HG02763 (cell line): ENCODE data around the gene SPATA31D3.
"Not testable (repeated sequence)": the region's sequence is repeated elsewhere in the genome, so short reads cannot be mapped to it uniquely, and the experiment has no call there.

Experiments used
- ATAC-seq: cut with Tn5 transposase; IDR thresholded peaks from one replicate; pipeline ENCODE4 v1.9.1; 2021; ENCODE audit warnings: mild to moderate bottlenecking, moderate library complexity; ENCODE audit not compliant: unreplicated experiment

SPATA31D3 gene

GRCh38 chr9:81943393-81943792 is at the start of gene SPATA31D3:
Gene SPATA31D3, plus strand, starts transcription at chr9:81943500. Its CDS starts 86 bp downstream, at chr9:81943586.
- ATAC-seq = not testable (repeated sequence)

DNA sequence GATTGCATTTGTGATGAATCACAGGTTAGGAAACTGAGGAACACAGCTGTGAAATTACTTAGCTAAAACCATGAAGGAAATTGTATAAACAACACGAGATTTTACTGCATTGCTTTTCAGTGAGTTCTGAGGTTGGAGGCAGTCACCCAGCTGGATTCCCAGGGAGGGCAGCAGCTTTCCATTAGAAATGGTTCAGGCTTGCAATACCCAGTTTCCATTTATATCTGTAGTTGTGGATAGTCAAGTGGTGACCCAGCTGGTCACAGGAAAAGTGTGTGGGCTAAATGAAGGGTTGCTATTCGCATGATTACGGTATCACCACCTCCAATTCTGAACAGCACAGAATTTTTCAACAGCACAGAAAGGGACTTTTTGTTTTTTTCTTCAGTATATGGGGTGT is 49.4 kb upstream of the SPATA31D3 start:
- ATAC-seq = no peak

- ATAC-seq = no peak
These were observed 48.4 kb upstream of the SPATA31D3 start for GRCh38 chr9:81894891-81895290.

DNA sequence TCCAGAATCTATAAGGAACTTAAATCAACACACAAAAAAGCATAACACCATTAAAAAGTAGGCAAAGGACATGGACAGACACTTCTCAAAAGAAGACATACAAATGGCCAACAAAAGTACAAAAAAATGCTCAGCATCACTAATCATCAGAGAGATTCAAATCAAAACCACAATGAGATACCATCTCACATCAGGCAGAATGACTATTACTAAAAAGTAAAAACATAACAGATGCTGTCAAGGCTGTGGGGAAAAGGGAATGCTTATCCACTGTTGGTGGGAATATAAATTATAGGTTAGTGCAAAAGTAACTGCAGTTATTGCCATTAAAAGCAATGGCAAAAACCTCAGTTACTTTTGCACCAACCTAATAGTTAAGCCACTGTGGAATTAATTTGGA is 47.2 kb upstream of the SPATA31D3 start:
- no peak for ATAC-seq

GRCh38 chr9:81898851-81899250 is 44.4 kb upstream of the SPATA31D3 start:
- ATAC-seq = no peak

DNA sequence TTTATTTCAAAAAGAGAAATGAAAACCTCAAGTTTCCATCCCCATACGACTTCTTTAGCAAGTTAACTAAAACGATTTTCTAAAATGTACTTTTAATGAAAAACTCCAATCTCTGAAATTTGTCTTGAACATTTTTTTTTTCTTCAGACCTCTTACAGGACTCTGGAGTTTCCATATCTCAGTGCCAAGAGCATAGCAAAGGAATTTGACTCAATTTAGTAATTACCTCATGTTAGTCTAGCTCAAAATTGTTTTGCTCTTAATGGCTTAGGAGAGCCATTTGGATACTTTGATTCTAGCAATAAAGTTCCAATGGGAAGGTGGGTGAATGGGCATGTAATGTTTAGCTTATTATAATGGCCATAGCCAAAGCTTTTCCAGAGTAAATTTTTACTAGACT is 41.1 kb upstream of the SPATA31D3 start:
- no peak for ATAC-seq

GRCh38 chr9:81902626-81903025 is 40.7 kb upstream of the SPATA31D3 start:
- no peak for ATAC-seq

DNA sequence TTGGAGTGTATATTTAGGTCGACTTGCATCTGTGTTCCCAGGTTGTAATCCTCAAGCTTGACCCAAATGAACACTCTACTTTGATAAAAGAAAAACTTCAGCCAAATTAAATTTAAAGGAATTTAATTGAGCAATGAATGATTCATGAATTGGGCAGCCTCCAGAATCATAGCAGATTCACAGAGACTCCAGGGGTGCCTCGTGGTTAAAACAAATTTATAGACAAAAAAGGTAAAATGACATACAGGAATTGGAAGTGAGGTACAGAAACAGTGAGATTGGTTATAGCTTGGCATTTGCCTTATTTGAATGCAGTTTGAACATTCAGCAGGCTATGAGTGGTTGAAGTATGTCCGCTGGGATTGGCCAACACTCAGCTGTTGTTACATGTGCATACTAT is 36.6 kb upstream of the SPATA31D3 start:
- no peak for ATAC-seq

- ATAC-seq = no peak
These were observed 31.2 kb upstream of the SPATA31D3 start for GRCh38 chr9:81912135-81912534.

DNA sequence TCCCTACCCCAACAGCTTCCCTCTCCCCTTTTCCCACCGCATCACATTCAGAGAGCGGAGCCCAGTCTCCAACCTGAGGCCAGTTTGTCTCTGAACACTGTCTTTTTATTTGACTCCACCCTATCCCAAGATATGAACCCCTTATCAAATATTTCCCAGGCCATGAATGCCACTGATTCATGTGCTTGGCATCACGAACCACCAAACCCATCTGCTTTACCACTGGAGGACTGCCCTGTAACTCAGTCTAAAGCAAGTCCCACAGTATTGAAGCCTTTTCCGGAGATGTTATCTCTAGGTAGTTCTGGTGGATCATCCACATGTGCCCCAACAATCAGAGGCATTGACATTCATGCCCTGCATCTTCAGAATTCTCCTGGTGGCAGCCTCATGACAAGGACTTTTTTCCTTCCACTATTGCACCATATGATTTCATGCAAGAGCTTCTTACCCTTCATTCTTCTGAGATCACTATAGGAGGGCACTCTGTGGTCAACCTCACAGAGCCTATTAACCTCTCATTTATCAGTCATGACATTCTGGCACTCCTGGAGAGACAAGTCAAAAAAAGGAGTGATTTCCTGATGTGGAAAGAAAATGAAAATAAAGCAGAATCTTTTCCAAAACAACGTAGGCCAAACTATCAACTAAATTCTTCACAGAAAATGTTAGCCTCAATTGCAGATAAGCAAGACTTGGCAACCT is 27.3 kb upstream of the SPATA31D3 start:
- no peak for ATAC-seq

GRCh38 chr9:81918507-81918906 is 24.8 kb upstream of the SPATA31D3 start:
- not testable (repeated sequence) for ATAC-seq

- not testable (repeated sequence) for ATAC-seq
These were observed 15.0 kb upstream of the SPATA31D3 start, which contains the start of gene SPATA31D4 for GRCh38 chr9:81928305-81928704. Gene SPATA31D4, plus strand, starts transcription at chr9:81928428. Its CDS starts 86 bp downstream, at chr9:81928514.

DNA sequence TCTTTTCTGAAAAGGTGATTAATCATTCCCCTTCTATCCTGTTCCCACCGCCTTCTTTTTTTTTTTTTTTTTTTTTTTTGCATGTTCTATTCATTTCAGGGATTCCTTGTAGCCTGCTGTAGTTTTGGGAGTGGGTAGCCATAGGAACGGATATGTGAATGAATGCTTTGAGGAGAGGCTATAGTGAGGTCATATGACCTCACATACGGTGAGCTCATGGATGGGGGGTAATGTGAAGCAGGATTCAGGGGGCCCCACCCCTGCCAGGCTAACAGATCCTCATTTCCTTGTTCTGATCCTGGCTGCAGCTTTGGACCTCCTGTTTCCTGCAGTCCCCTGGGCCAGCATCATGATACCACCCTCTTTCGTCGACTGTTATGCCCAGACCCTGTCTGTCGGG is 13.2 kb upstream of the SPATA31D3 start:
- not testable (repeated sequence) for ATAC-seq

DNA sequence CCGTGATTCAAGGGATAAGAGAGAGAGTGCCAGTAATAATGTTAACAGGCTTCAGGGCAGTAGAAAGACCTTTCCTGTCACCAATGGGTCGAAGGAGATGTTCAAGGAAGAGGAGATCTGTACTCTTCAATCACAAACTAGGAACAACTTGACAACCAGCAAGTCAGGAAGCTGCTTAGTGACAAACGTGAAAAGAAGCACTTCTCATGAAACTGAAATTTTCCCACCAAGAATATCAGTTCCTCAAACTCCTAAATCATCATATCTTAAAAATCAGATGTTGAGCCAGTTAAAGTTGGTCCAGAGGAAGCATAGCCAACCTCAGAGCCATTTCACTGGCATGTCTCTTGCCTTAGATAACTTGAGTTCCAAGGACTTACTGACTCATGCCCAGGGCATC is 9.8 kb upstream of the SPATA31D3 start:
- not testable (repeated sequence) for ATAC-seq

DNA sequence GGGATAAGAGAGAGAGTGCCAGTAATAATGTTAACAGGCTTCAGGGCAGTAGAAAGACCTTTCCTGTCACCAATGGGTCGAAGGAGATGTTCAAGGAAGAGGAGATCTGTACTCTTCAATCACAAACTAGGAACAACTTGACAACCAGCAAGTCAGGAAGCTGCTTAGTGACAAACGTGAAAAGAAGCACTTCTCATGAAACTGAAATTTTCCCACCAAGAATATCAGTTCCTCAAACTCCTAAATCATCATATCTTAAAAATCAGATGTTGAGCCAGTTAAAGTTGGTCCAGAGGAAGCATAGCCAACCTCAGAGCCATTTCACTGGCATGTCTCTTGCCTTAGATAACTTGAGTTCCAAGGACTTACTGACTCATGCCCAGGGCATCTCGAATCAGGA is 5.3 kb downstream of the SPATA31D3 start:
- not testable (repeated sequence) for ATAC-seq

- ATAC-seq = no peak
These were observed 9.8 kb downstream of the SPATA31D3 start for GRCh38 chr9:81953096-81953495.

DNA sequence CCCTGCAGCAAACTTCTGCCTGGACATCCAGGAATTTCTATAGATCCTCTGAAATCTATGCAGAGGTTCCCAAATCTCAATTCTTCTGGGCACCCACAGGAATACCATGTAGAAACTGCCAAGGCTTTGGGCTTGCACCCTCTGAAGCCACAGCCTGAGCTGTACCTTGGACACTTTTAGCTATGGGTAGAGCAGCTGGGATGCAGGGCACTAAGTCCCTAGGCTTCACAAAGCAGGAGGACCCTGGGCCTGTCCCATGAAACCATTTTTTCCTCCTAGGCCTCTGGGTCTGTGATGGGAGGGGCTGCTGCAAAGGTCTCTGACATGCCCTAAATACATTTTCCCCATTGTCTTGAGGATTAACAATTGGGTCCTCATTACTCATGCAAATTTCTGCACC is 12.3 kb downstream of the SPATA31D3 start:
- no peak for ATAC-seq

DNA sequence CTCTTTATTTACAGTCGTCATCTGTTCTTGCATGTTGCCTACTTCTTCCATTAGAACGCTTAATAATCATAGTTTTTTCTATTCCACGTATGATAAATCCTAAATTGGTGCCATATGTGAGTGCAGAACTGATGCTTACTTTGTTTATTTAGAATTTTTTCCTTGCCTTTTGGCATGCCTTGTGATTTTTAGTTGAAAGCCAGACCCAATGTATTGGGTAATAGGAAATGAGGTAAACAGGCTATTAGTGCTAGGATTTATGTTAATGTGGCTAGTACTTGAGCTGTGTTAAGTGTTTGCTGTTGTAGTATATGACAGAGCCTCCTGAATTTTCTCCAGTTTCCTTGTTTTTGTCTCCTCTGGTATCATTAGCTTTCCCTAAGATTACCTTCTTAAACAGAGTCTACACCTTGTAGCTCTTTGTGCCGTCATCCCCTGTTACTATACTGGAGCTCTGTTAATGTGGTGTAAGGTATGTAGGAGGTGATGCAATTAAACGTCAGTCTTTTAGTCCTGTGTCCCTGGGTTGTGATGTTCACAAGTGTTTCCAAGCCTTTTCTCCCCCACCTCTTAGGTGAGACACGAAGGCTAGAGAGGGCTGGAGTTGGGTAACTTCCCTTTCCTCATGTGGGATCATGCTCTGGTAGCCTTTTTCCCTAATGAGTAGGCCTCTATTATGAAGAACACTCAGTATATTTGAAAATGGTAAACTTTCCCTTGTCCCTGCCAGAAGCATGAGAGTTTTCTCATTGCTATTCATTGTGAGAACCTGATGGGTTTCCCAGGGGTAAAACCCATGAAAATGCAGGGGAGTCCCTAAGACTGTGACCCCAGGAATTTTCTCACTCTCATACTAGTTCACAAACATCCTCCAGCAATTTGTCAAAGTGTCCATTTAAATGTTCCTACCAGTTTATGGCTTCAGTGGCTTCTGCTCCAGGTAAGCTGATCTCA is 21.2 kb downstream of the SPATA31D3 start:
- no peak for ATAC-seq

GRCh38 chr9:81968026-81968425 is 24.7 kb downstream of the SPATA31D3 start:
- no peak for ATAC-seq

GRCh38 chr9:81969971-81970370 is 26.7 kb downstream of the SPATA31D3 start:
- ATAC-seq = no peak

DNA sequence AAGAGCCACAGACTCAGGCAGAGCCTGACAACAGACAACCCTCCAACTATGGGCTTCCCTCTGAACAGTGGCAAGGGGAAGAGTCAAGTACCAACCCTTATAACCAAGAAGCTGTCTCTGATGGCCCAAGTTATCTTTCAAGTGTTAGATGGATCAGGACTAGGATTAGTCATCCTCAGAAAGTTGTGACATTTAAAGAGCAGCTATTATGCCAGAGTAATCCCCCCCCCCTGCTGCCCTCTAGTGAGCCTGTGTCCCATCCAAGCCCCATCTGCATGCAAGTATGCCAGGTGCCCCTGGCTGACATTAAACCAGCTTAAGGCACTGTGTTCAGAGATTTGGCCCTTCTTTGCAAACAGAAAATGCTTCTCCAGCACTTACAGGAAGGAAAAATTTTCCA is 28.4 kb downstream of the SPATA31D3 start:
- ATAC-seq = no peak

GRCh38 chr9:81974764-81975163 is 31.5 kb downstream of the SPATA31D3 start:
- no peak for ATAC-seq
